Neural progenitor cell (in vitro differentiated cells): ENCODE measurements around the gene SPATA12. TPM values are rescaled to one million over a fixed set of nuclear protein-coding genes. Genes with fewer than 3 reads are reported as not detected.

Source experiments
- DNase-seq: peaks from one replicate; pipeline ENCODE4 v3.0.0-alpha.2; 2016; ENCODE audit warnings: low spot score
- H2AFZ ChIP-seq: fragments of 200-600 bp; sonication (generic); replicated peaks from 2 replicates; pipeline ENCODE4 v1.6.1; 2016; ENCODE audit warnings: antibody characterized with exemption
- H3F3A ChIP-seq: fragments of 200-600 bp; sonication (generic); 2 replicates; pipeline ENCODE4 v1.6.1; 2016; ENCODE audit warnings: antibody characterized with exemption, low read depth
- H3K27ac ChIP-seq: fragments of 200-600 bp; sonication (generic); 2 replicates; pipeline ENCODE4 v1.5.1; 2016; ENCODE audit warnings: mild to moderate bottlenecking
- H3K27me3 ChIP-seq: fragments of 200-600 bp; sonication (generic); 2 replicates; pipeline ENCODE4 v1.6.1; 2016; ENCODE audit warnings: mild to moderate bottlenecking, moderate library complexity
- H3K36me3 ChIP-seq: fragments of 200-600 bp; sonication (generic); 2 replicates; pipeline ENCODE4 v1.5.1; 2016
- H3K4me1 ChIP-seq: fragments of 200-600 bp; sonication (generic); 2 replicates; pipeline ENCODE4 v1.6.1; 2016; ENCODE audit warnings: mixed run types
- H3K4me2 ChIP-seq: fragments of 200-600 bp; sonication (generic); 2 replicates; pipeline ENCODE4 v1.6.1; 2016
- H3K4me3 ChIP-seq: fragments of 200-600 bp; sonication (generic); 2 replicates; pipeline ENCODE4 v1.5.1; 2016
- H3K79me2 ChIP-seq: fragments of 200-600 bp; sonication (generic); 2 replicates; pipeline ENCODE4 v1.6.1; 2016; ENCODE audit warnings: low read depth
- H3K9ac ChIP-seq: fragments of 200-600 bp; sonication (generic); 2 replicates; pipeline ENCODE4 v1.6.1; 2016
- H3K9me3 ChIP-seq: fragments of 200-600 bp; sonication (generic); 2 replicates; pipeline ENCODE4 v1.5.1; 2016; ENCODE audit warnings: low read depth
- H4K20me1 ChIP-seq: fragments of 200-600 bp; sonication (generic); 2 replicates; pipeline ENCODE4 v1.6.1; 2016; ENCODE audit warnings: low read depth
- H3K27ac Mint-ChIP-seq: 3 replicates; pipeline ENCODE4 v1.8.0; 2021; ENCODE audit warnings: mixed read lengths
- H3K27me3 Mint-ChIP-seq: 2 replicates; pipeline ENCODE4 v1.8.0; 2022; ENCODE audit warnings: low read depth, mild to moderate bottlenecking, inconsistent platforms, moderate library complexity, mixed read lengths; ENCODE audit not compliant: insufficient read depth
- H3K36me3 Mint-ChIP-seq: 3 replicates; pipeline ENCODE4 v1.8.0; 2021; ENCODE audit warnings: mixed read lengths
- H3K4me1 Mint-ChIP-seq: 3 replicates; pipeline ENCODE4 v1.8.0; 2021; ENCODE audit warnings: mixed read lengths
- H3K4me3 Mint-ChIP-seq: 3 replicates; pipeline ENCODE4 v1.8.0; 2021; ENCODE audit warnings: mild to moderate bottlenecking, moderate library complexity, mixed read lengths
- H3K9me3 Mint-ChIP-seq: 3 replicates; pipeline ENCODE4 v1.8.0; 2020; ENCODE audit warnings: mixed read lengths
- EZH2 ChIP-seq: fragments of 200-600 bp; sonication (generic); IDR thresholded peaks from 2 replicates; pipeline ENCODE4 v1.6.1; 2017; ENCODE audit warnings: antibody characterized with exemption, mild to moderate bottlenecking, moderate library complexity
- EZH2phosphoT487 ChIP-seq: fragments of 200-600 bp; sonication (generic); IDR thresholded peaks from 2 replicates; pipeline ENCODE4 v1.6.1; 2017; ENCODE audit warnings: antibody characterized with exemption
- total RNA-seq: library from RNA; depleted of rRNA; stranded (reverse); fragments of >200 nt; gene quantifications from 2 replicates; pipeline ENCODE4 v1.2.3, GENCODE V29; 2015; ENCODE audit warnings: low replicate concordance
- TF ChIP-seq, protein P1 (sequence below): fragments of 200-600 bp; sonication (generic); IDR thresholded peaks from 2 replicates; pipeline ENCODE4 v1.5.1; 2017; ENCODE audit warnings: antibody characterized with exemption, mild to moderate bottlenecking

Gene SPATA12
- total RNA-seq, 1 donor from 2014 or later: 0.17 TPM

DNA sequence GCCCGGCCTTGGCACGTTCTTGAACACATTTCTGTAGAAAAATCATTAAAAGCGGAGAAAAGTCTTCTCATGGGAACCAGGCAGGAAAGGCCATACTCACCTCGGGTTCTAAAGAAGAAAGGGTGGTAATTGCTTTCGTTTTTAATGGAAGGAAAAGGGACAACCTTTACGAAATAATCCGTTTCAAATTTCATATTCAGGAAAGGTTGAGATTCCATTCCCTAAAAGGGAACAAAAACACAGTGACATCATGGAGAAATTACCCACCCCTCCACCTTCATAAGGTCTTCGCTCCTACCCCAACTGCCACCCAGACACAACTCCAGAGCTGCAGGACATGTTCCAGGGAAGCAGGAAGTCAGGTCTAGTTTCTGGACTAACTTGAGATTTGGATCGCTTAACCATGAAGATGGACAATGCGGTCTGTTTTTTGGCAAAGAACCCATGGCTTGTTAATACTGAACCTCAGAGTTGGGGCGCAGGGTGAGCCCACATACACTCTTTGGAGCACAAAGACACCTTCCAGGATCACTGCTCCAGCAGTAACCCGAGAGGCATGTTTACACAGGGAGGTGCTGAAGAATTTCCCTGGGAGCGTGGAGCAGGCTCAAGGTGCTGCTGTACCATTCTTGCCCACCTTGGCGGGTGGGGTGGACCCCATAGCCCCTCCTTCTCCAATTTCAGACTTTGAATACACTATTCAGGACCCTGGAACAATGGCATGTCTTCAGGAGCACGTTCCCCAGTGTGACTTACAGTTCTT lies 49.2 kb downstream of the SPATA12 start:
- Mint-ChIP-seq H3K36me3 (peaks cover 46% of the 10 kb centered on the region), H3K9me3 (no peaks in the 10 kb centered on the region), H3K4me3 (peak overlapping the region; percentile 46), H3K27me3 (peaks cover 5% of the 10 kb centered on the region), H3K27ac (peak overlapping the region; percentile 90), H3K4me1 (peaks cover 63% of the 10 kb centered on the region)
- Histone ChIP-seq H3K27ac (peak overlapping the region; percentile 97), H3K36me3 (peaks cover 7% of the 10 kb centered on the region), H3K4me1 (peaks cover 46% of the 10 kb centered on the region), H3K9ac (no peak overlapping the region), H3K4me2 (peak overlapping the region; percentile 69), H3K4me3 (peak overlapping the region; percentile 31), H3K27me3 (no peaks in the 10 kb centered on the region), H4K20me1 (peaks cover 9% of the 10 kb centered on the region), H3K79me2 (no peaks in the 10 kb centered on the region), H3F3A (peaks cover 44% of the 10 kb centered on the region), H2AFZ (no peak overlapping the region), H3K9me3 (no peaks in the 10 kb centered on the region)
- peak; percentile 74 for DNase-seq
- TF ChIP-seq EZH2phosphoT487: no peak
- no peak for TF ChIP-seq EZH2
- TF ChIP-seq, protein P1, sequence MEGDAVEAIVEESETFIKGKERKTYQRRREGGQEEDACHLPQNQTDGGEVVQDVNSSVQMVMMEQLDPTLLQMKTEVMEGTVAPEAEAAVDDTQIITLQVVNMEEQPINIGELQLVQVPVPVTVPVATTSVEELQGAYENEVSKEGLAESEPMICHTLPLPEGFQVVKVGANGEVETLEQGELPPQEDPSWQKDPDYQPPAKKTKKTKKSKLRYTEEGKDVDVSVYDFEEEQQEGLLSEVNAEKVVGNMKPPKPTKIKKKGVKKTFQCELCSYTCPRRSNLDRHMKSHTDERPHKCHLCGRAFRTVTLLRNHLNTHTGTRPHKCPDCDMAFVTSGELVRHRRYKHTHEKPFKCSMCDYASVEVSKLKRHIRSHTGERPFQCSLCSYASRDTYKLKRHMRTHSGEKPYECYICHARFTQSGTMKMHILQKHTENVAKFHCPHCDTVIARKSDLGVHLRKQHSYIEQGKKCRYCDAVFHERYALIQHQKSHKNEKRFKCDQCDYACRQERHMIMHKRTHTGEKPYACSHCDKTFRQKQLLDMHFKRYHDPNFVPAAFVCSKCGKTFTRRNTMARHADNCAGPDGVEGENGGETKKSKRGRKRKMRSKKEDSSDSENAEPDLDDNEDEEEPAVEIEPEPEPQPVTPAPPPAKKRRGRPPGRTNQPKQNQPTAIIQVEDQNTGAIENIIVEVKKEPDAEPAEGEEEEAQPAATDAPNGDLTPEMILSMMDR: no peak

DNA sequence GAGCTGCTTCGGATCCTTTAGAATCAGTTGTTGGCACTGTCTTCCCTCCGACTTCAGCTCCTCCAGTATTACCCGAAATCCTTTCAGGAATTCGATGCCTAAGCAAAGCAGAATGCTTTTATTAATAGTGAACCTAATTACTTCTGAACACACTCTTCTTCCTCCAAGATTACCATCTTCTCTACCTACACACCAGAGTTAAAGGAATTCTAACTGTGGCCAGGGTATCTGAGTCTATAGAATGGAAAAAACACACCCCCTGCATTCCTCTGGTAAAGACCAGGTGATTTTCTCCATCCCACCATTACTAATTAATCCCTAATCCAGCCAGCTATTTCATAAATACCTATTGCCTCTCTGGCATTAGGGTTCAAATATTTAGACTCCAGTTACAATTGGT lies 49.8 kb downstream of the SPATA12 start:
- Histone ChIP-seq H3K79me2 (no peaks in the 10 kb centered on the region), H3K27me3 (no peaks in the 10 kb centered on the region), H3K36me3 (peaks cover 3% of the 10 kb centered on the region), H2AFZ (no peak overlapping the region), H3K4me2 (peak overlapping the region; percentile 69), H4K20me1 (peaks cover 9% of the 10 kb centered on the region), H3K27ac (peak overlapping the region; percentile 97), H3K4me3 (peak overlapping the region; percentile 31), H3K9ac (no peak overlapping the region), H3K4me1 (peaks cover 47% of the 10 kb centered on the region), H3F3A (peaks cover 44% of the 10 kb centered on the region), H3K9me3 (no peaks in the 10 kb centered on the region)
- Mint-ChIP-seq H3K9me3 (no peaks in the 10 kb centered on the region), H3K27ac (peak overlapping the region; percentile 90), H3K4me1 (peaks cover 66% of the 10 kb centered on the region), H3K4me3 (peak overlapping the region; percentile 46), H3K27me3 (peaks cover 5% of the 10 kb centered on the region), H3K36me3 (peaks cover 47% of the 10 kb centered on the region)
- no peak for DNase-seq
- TF ChIP-seq EZH2phosphoT487: no peak
- TF ChIP-seq, protein P1: no peak
- no peak for TF ChIP-seq EZH2

DNA sequence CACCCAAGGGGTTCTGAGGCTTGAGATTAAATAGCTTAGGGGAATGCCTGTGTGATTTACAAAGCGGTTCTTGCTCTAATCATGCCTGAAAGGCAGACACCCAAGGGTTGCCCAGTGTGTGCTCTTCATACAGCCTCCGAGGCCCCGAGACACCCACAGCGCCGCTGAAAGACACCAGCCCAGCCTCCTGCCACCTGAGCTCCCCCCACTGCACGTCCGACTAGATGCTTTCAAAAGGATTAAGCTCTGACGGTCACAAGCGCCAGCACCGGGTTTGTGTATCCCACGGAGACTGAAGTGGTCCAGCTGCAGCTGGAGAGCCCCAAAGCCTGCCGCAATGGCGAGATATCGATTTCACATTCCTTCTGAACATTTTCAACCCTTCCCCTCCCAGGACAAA lies 50.3 kb downstream of the SPATA12 start:
- peaks cover 49% of the 10 kb centered on the region for H3K36me3 Mint-ChIP-seq
- H3K4me3 Mint-ChIP-seq: peak overlapping the region; percentile 61
- H3K27me3 Mint-ChIP-seq: peaks cover 5% of the 10 kb centered on the region

More for the DNA sequence above, 50.3 kb downstream of the SPATA12 start:
- peak overlapping the region; percentile 97 for H3K27ac ChIP-seq
- peaks cover under 1% of the 10 kb centered on the region for H3K36me3 ChIP-seq
- Mint-ChIP-seq H3K4me1 (peaks cover 68% of the 10 kb centered on the region), H3K9me3 (no peaks in the 10 kb centered on the region), H3K27ac (peak overlapping the region; percentile 90)
- no peak overlapping the region for H3K9ac ChIP-seq
- no peaks in the 10 kb centered on the region for H3K9me3 ChIP-seq
- H3K4me1 ChIP-seq: peaks cover 49% of the 10 kb centered on the region
- H3K4me3 ChIP-seq: peak overlapping the region; percentile 31
- peak overlapping the region; percentile 69 for H3K4me2 ChIP-seq
- peaks cover 44% of the 10 kb centered on the region for H3F3A ChIP-seq
- peak; percentile 93 for DNase-seq
- no peak overlapping the region for H2AFZ ChIP-seq
- H3K27me3 ChIP-seq: no peaks in the 10 kb centered on the region
- peaks cover 9% of the 10 kb centered on the region for H4K20me1 ChIP-seq
- no peaks in the 10 kb centered on the region for H3K79me2 ChIP-seq
- TF ChIP-seq, protein P1: no peak
- TF ChIP-seq EZH2phosphoT487 (no peak), EZH2 (no peak)
